Measurements from ENCODE around the gene ZNF260. TPM values are rescaled to one million over a fixed set of nuclear protein-coding genes. Genes with fewer than 3 reads are reported as not detected.
A peak's percentile ranks its signal among the peaks of the same experiment; 100 is the strongest.

The ZNF260 gene
- total RNA-seq, 1 experiment from 2014 or later: 24.1 TPM

DNA sequence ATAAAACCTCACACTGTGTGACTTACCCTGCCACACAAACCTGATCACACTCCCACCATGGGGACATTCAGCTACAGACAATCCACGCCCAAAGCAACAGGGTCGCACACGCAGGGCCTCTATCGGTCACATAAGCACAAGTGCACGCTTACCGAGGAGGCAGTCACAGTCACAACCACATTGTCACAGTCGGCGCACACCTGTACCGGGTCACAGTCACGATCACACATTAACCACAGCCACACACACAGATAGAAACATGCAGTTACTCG, 39.3 kb downstream of the ZNF260 start:
- H3K27ac Mint-ChIP-seq: peak overlapping the region; percentile 94
- no peaks in the 10 kb centered on the region for H3K27me3 Mint-ChIP-seq (ENCODE audit: low read depth)
- DNase-seq (ENCODE audit: low spot score): no peak
- ChIA-PET POLR2A (interaction anchor here (0.6 to 1.7 kb wide), 11 partner anchors 37 to 274 kb away, joined by 3 to 16 read pairs (median 4); partner anchors contain the start of genes ZFP14, ZNF146, ZNF260 and ZNF529), CTCF (interaction anchor here (0.9 to 2.0 kb wide), 5 partner anchors 67 to 361 kb away, joined by 3 to 7 read pairs (median 5); partner anchors contain the start of gene ZFP14)
- H3K4me3 Mint-ChIP-seq: peak overlapping the region; percentile 94
- no peak for TF ChIP-seq NR1H2 (CRISPR knock-in tag; IDR thresholded peaks at IDR 0.05)
- peak; percentile 28; the same call in 1 of the 2 replicates for TF ChIP-seq TP53 (CRISPR knock-in tag; IDR thresholded peaks at IDR 0.05)
- H3K36me3 Mint-ChIP-seq: peaks cover 17% of the 10 kb centered on the region
- peaks cover 11% of the 10 kb centered on the region for H3K4me1 Mint-ChIP-seq
- peaks cover 15% of the 10 kb centered on the region for H3K9me3 Mint-ChIP-seq
- no peak for ATAC-seq

DNA sequence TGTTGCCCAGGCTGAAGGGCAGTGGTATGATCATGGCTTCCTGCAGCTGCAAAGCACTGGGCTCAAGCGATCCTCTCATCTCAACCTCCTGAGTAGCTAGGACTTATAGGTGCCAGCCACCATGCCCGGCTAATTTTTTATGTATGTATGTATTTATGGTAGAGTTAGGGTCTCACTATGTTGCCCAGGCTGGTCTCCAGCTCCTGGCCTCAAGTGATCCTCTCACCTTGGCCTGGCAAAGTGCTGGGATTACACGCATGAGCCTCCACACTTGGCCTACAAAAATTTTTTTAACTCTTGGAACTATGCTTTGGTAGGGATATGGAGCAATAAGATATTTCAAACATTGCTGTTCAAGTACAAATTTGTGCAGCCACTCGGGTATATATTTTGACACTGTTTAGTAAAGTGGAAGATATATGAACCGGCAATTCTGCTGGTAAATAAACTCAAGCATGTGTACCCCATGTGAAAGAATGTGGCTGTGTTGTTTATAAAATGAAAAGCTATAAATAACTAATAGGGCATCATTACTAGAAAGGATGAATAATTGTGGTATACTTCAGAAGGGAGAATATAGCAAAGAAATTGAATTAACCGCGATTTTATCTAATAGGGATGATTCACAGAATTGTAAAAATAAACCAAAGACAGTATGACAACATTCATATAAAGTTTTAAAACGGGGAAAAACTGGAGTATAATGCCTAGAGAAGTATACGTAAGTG, 39.8 kb downstream of the ZNF260 start:
- CTCF ChIA-PET: interaction anchor here (2.0 kb wide), 1 partner anchor 67 kb away, joined by 7 read pairs; no protein-coding TSS in a partner anchor
- peak overlapping the region; percentile 94 for H3K27ac Mint-ChIP-seq
- H3K4me3 Mint-ChIP-seq: peak overlapping the region; percentile 94
- peaks cover 17% of the 10 kb centered on the region for H3K36me3 Mint-ChIP-seq
- POLR2A ChIA-PET: interaction anchor here (0.9 to 1.7 kb wide), 3 partner anchors 52 to 85 kb away, joined by 3 to 13 read pairs (median 7); partner anchors contain the start of gene ZNF529
- no peak for DNase-seq (ENCODE audit: low spot score)
- no peaks in the 10 kb centered on the region for H3K27me3 Mint-ChIP-seq (ENCODE audit: low read depth)
- peaks cover 15% of the 10 kb centered on the region for H3K9me3 Mint-ChIP-seq
- H3K4me1 Mint-ChIP-seq: peaks cover 11% of the 10 kb centered on the region
- TF ChIP-seq ZBTB21 (CRISPR knock-in tag; IDR thresholded peaks at IDR 0.05; ENCODE audit: borderline replicate concordance): no peak
- TF ChIP-seq, protein P1, sequence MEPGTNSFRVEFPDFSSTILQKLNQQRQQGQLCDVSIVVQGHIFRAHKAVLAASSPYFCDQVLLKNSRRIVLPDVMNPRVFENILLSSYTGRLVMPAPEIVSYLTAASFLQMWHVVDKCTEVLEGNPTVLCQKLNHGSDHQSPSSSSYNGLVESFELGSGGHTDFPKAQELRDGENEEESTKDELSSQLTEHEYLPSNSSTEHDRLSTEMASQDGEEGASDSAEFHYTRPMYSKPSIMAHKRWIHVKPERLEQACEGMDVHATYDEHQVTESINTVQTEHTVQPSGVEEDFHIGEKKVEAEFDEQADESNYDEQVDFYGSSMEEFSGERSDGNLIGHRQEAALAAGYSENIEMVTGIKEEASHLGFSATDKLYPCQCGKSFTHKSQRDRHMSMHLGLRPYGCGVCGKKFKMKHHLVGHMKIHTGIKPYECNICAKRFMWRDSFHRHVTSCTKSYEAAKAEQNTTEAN (CRISPR knock-in tag; IDR thresholded peaks at IDR 0.05): no peak
- TF ChIP-seq HMGA2 (CRISPR knock-in tag; IDR thresholded peaks at IDR 0.05): no peak
- TF ChIP-seq ZNF121 (CRISPR knock-in tag; IDR thresholded peaks at IDR 0.05): peak; percentile 96
- TF ChIP-seq ATF1 (CRISPR knock-in tag; IDR thresholded peaks at IDR 0.05): no peak
- TF ChIP-seq, protein P2, sequence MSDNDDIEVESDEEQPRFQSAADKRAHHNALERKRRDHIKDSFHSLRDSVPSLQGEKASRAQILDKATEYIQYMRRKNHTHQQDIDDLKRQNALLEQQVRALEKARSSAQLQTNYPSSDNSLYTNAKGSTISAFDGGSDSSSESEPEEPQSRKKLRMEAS (CRISPR knock-in tag; IDR thresholded peaks at IDR 0.05): no peak
- TF ChIP-seq NFATC4 (CRISPR knock-in tag; IDR thresholded peaks at IDR 0.05): no peak
- ATAC-seq: no peak

DNA sequence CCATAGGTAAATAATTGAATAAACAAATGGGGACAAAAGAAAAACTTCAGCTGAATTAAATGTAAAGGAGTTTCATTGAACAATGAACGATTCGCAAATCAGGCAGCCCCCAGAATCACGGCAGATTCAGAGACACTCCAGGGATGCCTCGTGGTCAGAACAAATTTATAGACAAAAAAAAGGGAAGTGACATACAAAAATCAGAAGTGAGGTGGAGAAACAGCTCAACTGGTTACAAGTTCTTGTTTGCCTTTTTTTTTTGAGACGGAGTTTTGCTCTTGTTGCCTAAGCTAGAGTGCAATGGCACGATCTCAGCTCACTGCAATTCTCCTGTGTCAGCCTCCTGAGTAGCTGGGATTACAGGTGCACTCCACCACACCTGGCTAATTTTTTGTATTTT, 44.4 kb downstream of the ZNF260 start:
- ChIA-PET CTCF (interaction anchor here (0.5 kb wide), 1 partner anchor 107 kb away, joined by 4 read pairs; no protein-coding TSS in a partner anchor), POLR2A (no interaction called here)
- Mint-ChIP-seq H3K27ac (no peak overlapping the region), H3K4me1 (peaks cover 7% of the 10 kb centered on the region), H3K27me3 (ENCODE audit: low read depth) (no peaks in the 10 kb centered on the region), H3K9me3 (peaks cover 7% of the 10 kb centered on the region), H3K4me3 (no peak overlapping the region), H3K36me3 (peaks cover 4% of the 10 kb centered on the region)
- DNase-seq (ENCODE audit: low spot score): no peak
- ATAC-seq: no peak
- TF ChIP-seq CREB1 (CRISPR knock-in tag; IDR thresholded peaks at IDR 0.05) (no peak), NFYB (CRISPR knock-in tag; conservative IDR thresholded peaks at IDR 0.05; ENCODE audit: low read depth) (no peak), CBFB (CRISPR knock-in tag; IDR thresholded peaks at IDR 0.05; ENCODE audit: low read depth) (no peak), FOXK1 (CRISPR knock-in tag; IDR thresholded peaks at IDR 0.05) (no peak), NFATC4 (CRISPR knock-in tag; IDR thresholded peaks at IDR 0.05) (no peak), NFE2L1 (CRISPR knock-in tag; IDR thresholded peaks at IDR 0.05) (no peak), GABPB1 (CRISPR knock-in tag; IDR thresholded peaks at IDR 0.05) (no peak), ZNF671 (CRISPR knock-in tag; IDR thresholded peaks at IDR 0.05) (no peak)
- TF ChIP-seq, protein P3, sequence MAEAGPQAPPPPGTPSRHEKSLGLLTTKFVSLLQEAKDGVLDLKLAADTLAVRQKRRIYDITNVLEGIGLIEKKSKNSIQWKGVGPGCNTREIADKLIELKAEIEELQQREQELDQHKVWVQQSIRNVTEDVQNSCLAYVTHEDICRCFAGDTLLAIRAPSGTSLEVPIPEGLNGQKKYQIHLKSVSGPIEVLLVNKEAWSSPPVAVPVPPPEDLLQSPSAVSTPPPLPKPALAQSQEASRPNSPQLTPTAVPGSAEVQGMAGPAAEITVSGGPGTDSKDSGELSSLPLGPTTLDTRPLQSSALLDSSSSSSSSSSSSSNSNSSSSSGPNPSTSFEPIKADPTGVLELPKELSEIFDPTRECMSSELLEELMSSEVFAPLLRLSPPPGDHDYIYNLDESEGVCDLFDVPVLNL (CRISPR knock-in tag; IDR thresholded peaks at IDR 0.05; ENCODE audit: borderline replicate concordance, low read depth): no peak
- TF ChIP-seq, protein P4, sequence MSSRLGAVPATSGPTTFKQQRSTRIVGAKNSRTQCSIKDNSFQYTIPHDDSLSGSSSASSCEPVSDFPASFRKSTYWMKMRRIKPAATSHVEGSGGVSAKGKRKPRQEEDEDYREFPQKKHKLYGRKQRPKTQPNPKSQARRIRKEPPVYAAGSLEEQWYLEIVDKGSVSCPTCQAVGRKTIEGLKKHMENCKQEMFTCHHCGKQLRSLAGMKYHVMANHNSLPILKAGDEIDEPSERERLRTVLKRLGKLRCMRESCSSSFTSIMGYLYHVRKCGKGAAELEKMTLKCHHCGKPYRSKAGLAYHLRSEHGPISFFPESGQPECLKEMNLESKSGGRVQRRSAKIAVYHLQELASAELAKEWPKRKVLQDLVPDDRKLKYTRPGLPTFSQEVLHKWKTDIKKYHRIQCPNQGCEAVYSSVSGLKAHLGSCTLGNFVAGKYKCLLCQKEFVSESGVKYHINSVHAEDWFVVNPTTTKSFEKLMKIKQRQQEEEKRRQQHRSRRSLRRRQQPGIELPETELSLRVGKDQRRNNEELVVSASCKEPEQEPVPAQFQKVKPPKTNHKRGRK (CRISPR knock-in tag; IDR thresholded peaks at IDR 0.05; ENCODE audit: borderline replicate concordance): no peak
- TF ChIP-seq, protein P5, sequence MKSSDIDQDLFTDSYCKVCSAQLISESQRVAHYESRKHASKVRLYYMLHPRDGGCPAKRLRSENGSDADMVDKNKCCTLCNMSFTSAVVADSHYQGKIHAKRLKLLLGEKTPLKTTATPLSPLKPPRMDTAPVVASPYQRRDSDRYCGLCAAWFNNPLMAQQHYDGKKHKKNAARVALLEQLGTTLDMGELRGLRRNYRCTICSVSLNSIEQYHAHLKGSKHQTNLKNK (CRISPR knock-in tag; IDR thresholded peaks at IDR 0.05): no peak
- TF ChIP-seq, protein P6, sequence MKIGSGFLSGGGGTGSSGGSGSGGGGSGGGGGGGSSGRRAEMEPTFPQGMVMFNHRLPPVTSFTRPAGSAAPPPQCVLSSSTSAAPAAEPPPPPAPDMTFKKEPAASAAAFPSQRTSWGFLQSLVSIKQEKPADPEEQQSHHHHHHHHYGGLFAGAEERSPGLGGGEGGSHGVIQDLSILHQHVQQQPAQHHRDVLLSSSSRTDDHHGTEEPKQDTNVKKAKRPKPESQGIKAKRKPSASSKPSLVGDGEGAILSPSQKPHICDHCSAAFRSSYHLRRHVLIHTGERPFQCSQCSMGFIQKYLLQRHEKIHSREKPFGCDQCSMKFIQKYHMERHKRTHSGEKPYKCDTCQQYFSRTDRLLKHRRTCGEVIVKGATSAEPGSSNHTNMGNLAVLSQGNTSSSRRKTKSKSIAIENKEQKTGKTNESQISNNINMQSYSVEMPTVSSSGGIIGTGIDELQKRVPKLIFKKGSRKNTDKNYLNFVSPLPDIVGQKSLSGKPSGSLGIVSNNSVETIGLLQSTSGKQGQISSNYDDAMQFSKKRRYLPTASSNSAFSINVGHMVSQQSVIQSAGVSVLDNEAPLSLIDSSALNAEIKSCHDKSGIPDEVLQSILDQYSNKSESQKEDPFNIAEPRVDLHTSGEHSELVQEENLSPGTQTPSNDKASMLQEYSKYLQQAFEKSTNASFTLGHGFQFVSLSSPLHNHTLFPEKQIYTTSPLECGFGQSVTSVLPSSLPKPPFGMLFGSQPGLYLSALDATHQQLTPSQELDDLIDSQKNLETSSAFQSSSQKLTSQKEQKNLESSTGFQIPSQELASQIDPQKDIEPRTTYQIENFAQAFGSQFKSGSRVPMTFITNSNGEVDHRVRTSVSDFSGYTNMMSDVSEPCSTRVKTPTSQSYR (CRISPR knock-in tag; IDR thresholded peaks at IDR 0.05): no peak
- TF ChIP-seq, protein P7, sequence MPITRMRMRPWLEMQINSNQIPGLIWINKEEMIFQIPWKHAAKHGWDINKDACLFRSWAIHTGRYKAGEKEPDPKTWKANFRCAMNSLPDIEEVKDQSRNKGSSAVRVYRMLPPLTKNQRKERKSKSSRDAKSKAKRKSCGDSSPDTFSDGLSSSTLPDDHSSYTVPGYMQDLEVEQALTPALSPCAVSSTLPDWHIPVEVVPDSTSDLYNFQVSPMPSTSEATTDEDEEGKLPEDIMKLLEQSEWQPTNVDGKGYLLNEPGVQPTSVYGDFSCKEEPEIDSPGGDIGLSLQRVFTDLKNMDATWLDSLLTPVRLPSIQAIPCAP (CRISPR knock-in tag; IDR thresholded peaks at IDR 0.05): no peak
- TF ChIP-seq, protein P2 (CRISPR knock-in tag; IDR thresholded peaks at IDR 0.05): no peak
- TF ChIP-seq, protein P8, sequence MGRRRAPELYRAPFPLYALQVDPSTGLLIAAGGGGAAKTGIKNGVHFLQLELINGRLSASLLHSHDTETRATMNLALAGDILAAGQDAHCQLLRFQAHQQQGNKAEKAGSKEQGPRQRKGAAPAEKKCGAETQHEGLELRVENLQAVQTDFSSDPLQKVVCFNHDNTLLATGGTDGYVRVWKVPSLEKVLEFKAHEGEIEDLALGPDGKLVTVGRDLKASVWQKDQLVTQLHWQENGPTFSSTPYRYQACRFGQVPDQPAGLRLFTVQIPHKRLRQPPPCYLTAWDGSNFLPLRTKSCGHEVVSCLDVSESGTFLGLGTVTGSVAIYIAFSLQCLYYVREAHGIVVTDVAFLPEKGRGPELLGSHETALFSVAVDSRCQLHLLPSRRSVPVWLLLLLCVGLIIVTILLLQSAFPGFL (CRISPR knock-in tag; IDR thresholded peaks at IDR 0.05; ENCODE audit: borderline replicate concordance): no peak
